Liver (tissue), 9 donors: ENCODE results near the gene C14orf93. TPM values are rescaled to one million over a fixed set of nuclear protein-coding genes. Genes with fewer than 3 reads are reported as not detected.

Experiments used
- DNase-seq: peaks from one replicate; pipeline ENCODE4 v3.0.0-alpha.2; 2017; ENCODE audit warnings: low spot score
- H3K27ac ChIP-seq, 2 donors: one replicate each; pipeline ENCODE4 v1.7.0; 2013; ENCODE audit warnings: inconsistent platforms in 2 of 2, low read length in 2 of 2, control low read depth in 1 of 2, low read depth in 1 of 2, mild to moderate bottlenecking in 1 of 2
- H3K27me3 ChIP-seq, 4 donors: one replicate each; pipeline versions ENCODE4 v1.6.1 to v1.7.0; 2013; ENCODE audit warnings: low read length in 3 of 4, inconsistent platforms in 1 of 4, mild to moderate bottlenecking in 1 of 4, moderate library complexity in 1 of 4; ENCODE audit not compliant: control insufficient read depth in 4 of 4, insufficient read depth in 4 of 4
- H3K36me3 ChIP-seq, 4 donors: one replicate each; pipeline versions ENCODE4 v1.6.1 to v1.7.0; 2013; ENCODE audit warnings: low read length in 3 of 4, mild to moderate bottlenecking in 3 of 4, low read depth in 1 of 4, moderate library complexity in 1 of 4; ENCODE audit not compliant: control insufficient read depth in 4 of 4, insufficient read depth in 3 of 4
- H3K4me1 ChIP-seq, 4 donors: one replicate each; pipeline versions ENCODE4 v1.6.1 to v1.7.0; 2013; ENCODE audit warnings: low read length in 3 of 4, mild to moderate bottlenecking in 3 of 4, moderate library complexity in 1 of 4; ENCODE audit not compliant: control insufficient read depth in 4 of 4, insufficient read depth in 4 of 4
- H3K4me3 ChIP-seq, 3 donors: one replicate each; pipeline versions ENCODE4 v1.6.1 to v1.7.0; 2013; ENCODE audit warnings: low read length in 3 of 3, control low read depth in 1 of 3, low read depth in 1 of 3, mild to moderate bottlenecking in 1 of 3
- H3K9ac ChIP-seq, 2 donors: one replicate each; pipeline ENCODE4 v1.7.0; 2013; ENCODE audit warnings: low read length in 2 of 2, mild to moderate bottlenecking in 2 of 2, moderate library complexity in 2 of 2, control low read depth in 1 of 2, low read depth in 1 of 2
- H3K9me3 ChIP-seq, 4 donors: one replicate each; pipeline versions ENCODE4 v1.6.1 to v1.7.0; 2013; ENCODE audit warnings: low read length in 3 of 4; ENCODE audit not compliant: control insufficient read depth in 4 of 4
- EGR1 ChIP-seq, 2 donors: IDR thresholded peaks; 2 replicates each; pipeline ENCODE4 v1.6.1; 2016 to 2018; ENCODE audit warnings: antibody characterized with exemption in 2 of 2, low read depth in 2 of 2
- FOXA1 ChIP-seq: IDR thresholded peaks from 2 replicates; pipeline ENCODE4 v1.6.1; 2016; ENCODE audit warnings: antibody characterized with exemption
- FOXA2 ChIP-seq: IDR thresholded peaks from 2 replicates; pipeline ENCODE4 v1.6.1; 2016; ENCODE audit warnings: antibody characterized with exemption
- GABPA ChIP-seq, 2 donors: IDR thresholded peaks in 1 of 2; conservative IDR thresholded peaks in 1 of 2; 2 replicates each; pipeline ENCODE4 v1.6.1; 2016; ENCODE audit warnings: antibody characterized with exemption in 2 of 2, mild to moderate bottlenecking in 1 of 2, moderate library complexity in 1 of 2
- HNF4A ChIP-seq, 2 donors: conservative IDR thresholded peaks; 2 replicates each; pipeline ENCODE4 v1.6.1; 2016; ENCODE audit warnings: antibody characterized with exemption in 2 of 2, mild to moderate bottlenecking in 2 of 2
- HNF4G ChIP-seq: IDR thresholded peaks from 2 replicates; pipeline ENCODE4 v1.6.1; 2016; ENCODE audit warnings: antibody characterized with exemption
- JUND ChIP-seq, 2 donors: IDR thresholded peaks; 2 replicates each; pipeline ENCODE4 v1.6.1; 2016; ENCODE audit warnings: antibody characterized with exemption in 2 of 2
- NR2F2 ChIP-seq: IDR thresholded peaks from 2 replicates; pipeline ENCODE4 v1.6.1; 2016; ENCODE audit warnings: antibody characterized with exemption
- RAD21 ChIP-seq, 2 donors: IDR thresholded peaks; 2 replicates each; pipeline ENCODE4 v1.6.1; 2016; ENCODE audit warnings: antibody characterized with exemption in 2 of 2, mild to moderate bottlenecking in 2 of 2
- TAF1 ChIP-seq: conservative IDR thresholded peaks from 2 replicates; pipeline ENCODE4 v1.6.1; 2016; ENCODE audit warnings: antibody characterized with exemption, mild to moderate bottlenecking
- YY1 ChIP-seq: IDR thresholded peaks from 2 replicates; pipeline ENCODE4 v1.6.1; 2016; ENCODE audit warnings: antibody characterized with exemption, mild to moderate bottlenecking
- WGBS: extraction: QIAGEN DNeasy Blood & Tissue Kit; methylation state at CpG from one replicate; pipeline ENCODE4 v1.1.7; 2013; 5-methylcytosine and 5-hydroxymethylcytosine counted together
- polyA plus RNA-seq, 2 donors: library from polyadenylated mRNA; stranded (reverse) in 1 of 2; unstranded in 1 of 2; fragments of 200-250 nt in 1 of 2; fragments of >200 nt in 1 of 2; fragmentation: Nextera tagmentation in 1 of 2; extraction: Ambion mirVana in 1 of 2; gene quantifications; one replicate each; pipeline versions ENCODE4 v1.2.1 to v1.2.3, GENCODE V29; 2013 to 2015
- total RNA-seq, 2 donors: library from RNA; depleted of rRNA; stranded (reverse); fragments of >200 nt; gene quantifications; one replicate each; pipeline ENCODE4 v1.2.3, GENCODE V29; 2014
- TF ChIP-seq, protein P1 (sequence below): IDR thresholded peaks from 2 replicates; pipeline ENCODE4 v1.6.1; 2016; ENCODE audit warnings: antibody characterized with exemption
- TF ChIP-seq, protein P2 (sequence below): IDR thresholded peaks from 2 replicates; pipeline ENCODE4 v1.6.1; 2016; ENCODE audit warnings: antibody characterized with exemption
- TF ChIP-seq, protein P3 (sequence below): IDR thresholded peaks from 2 replicates; pipeline ENCODE4 v1.6.1; 2016; ENCODE audit warnings: antibody characterized with exemption, mild to moderate bottlenecking
- donor health status: healthy.
- donor health status: healthy.
- donor health status: healthy.
- donor health status: healthy.
- donor health status: healthy.

The C14orf93 gene
- total and polyA plus RNA-seq, 4 donors, result 2.1 to 7.1 (median 3.4) TPM

DNA sequence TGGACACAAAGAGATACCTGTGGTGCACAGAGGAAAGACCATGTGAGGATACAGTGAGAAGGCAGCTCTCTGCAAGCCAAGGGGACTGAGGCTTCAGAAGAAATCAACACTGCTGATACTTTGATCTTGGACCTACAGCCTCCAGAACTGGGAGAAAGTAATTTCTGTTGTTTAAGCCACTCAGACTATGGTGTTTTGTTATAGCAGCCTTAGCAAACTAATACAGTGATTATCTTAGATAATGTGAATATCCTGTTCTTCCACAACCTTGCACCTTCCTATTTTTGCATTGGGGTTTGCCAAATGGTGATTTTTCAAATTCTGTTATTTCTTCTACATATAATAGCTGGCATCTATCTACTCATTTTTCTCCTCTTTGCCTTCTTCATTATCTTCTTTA lies 8.2 kb upstream of the C14orf93 start:
- H3K4me1 ChIP-seq, result no peaks in the 10 kb centered on the region
- H3K9ac ChIP-seq, result no peak overlapping the region
- no peak overlapping the region for H3K4me3 ChIP-seq
- no peak overlapping the region for H3K27ac ChIP-seq
- DNase-seq, result no peak
- no peaks in the 10 kb centered on the region for H3K9me3 ChIP-seq
- TF ChIP-seq RAD21 (IDR thresholded peaks at IDR 0.05) (no peak), HNF4G (no peak), TAF1 (no peak), FOXA2 (no peak), GABPA (IDR thresholded peaks at IDR 0.05 in 1 of 2, conservative IDR thresholded peaks at IDR 0.05 in 1 of 2) (no peak), HNF4A (conservative IDR thresholded peaks at IDR 0.05) (no peak), YY1 (no peak), FOXA1 (no peak), NR2F2 (no peak), EGR1 (IDR thresholded peaks at IDR 0.05; ENCODE audit: low read depth in 2 of 2) (no peak)
- TF ChIP-seq, protein P1, sequence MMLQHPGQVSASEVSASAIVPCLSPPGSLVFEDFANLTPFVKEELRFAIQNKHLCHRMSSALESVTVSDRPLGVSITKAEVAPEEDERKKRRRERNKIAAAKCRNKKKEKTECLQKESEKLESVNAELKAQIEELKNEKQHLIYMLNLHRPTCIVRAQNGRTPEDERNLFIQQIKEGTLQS, result no peak
- TF ChIP-seq, protein P2, sequence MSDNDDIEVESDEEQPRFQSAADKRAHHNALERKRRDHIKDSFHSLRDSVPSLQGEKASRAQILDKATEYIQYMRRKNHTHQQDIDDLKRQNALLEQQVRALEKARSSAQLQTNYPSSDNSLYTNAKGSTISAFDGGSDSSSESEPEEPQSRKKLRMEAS, result no peak
- TF ChIP-seq, protein P3, sequence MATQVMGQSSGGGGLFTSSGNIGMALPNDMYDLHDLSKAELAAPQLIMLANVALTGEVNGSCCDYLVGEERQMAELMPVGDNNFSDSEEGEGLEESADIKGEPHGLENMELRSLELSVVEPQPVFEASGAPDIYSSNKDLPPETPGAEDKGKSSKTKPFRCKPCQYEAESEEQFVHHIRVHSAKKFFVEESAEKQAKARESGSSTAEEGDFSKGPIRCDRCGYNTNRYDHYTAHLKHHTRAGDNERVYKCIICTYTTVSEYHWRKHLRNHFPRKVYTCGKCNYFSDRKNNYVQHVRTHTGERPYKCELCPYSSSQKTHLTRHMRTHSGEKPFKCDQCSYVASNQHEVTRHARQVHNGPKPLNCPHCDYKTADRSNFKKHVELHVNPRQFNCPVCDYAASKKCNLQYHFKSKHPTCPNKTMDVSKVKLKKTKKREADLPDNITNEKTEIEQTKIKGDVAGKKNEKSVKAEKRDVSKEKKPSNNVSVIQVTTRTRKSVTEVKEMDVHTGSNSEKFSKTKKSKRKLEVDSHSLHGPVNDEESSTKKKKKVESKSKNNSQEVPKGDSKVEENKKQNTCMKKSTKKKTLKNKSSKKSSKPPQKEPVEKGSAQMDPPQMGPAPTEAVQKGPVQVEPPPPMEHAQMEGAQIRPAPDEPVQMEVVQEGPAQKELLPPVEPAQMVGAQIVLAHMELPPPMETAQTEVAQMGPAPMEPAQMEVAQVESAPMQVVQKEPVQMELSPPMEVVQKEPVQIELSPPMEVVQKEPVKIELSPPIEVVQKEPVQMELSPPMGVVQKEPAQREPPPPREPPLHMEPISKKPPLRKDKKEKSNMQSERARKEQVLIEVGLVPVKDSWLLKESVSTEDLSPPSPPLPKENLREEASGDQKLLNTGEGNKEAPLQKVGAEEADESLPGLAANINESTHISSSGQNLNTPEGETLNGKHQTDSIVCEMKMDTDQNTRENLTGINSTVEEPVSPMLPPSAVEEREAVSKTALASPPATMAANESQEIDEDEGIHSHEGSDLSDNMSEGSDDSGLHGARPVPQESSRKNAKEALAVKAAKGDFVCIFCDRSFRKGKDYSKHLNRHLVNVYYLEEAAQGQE, result no peak
- H3K27me3 ChIP-seq, result no peaks in the 10 kb centered on the region
- no peaks in the 10 kb centered on the region for H3K36me3 ChIP-seq

DNA sequence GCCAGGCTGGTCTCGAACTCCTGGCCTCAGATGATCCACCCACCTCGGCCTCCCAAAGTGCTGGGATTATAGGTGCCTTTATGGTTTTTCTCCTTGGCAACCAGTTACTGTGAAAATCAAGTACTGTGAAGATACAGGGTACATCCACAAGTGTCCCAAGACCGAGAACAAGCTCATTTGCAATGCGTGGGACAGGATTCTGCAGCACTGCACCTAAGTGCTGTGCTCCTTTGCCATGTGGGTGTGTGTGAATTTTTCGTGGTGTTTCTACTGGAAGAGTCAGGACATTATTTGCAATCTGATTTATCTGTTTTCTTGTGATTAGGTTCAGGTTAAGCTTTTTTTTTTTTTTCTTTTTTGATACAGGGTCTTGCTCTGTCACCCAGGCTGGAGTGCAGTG lies 7.1 kb upstream of the C14orf93 start:
- H3K27me3 ChIP-seq, result no peaks in the 10 kb centered on the region
- DNase-seq, result no peak
- H3K4me3 ChIP-seq, result no peak overlapping the region
- WGBS, result 86% methylated on average over 5 of the region's 5 CpGs
- no peaks in the 10 kb centered on the region for H3K36me3 ChIP-seq
- TF ChIP-seq JUND (IDR thresholded peaks at IDR 0.05) (no peak), HNF4G (no peak), RAD21 (IDR thresholded peaks at IDR 0.05) (no peak), EGR1 (IDR thresholded peaks at IDR 0.05; ENCODE audit: low read depth in 2 of 2) (no peak)
- TF ChIP-seq, protein P3, result no peak
- H3K9ac ChIP-seq, result no peak overlapping the region
- no peaks in the 10 kb centered on the region for H3K9me3 ChIP-seq
- no peak overlapping the region for H3K27ac ChIP-seq
- no peaks in the 10 kb centered on the region for H3K4me1 ChIP-seq
